GM12878 (cell line): ENCODE results near the gene MLLT3. TPM values are rescaled to one million over a fixed set of nuclear protein-coding genes. Genes with fewer than 3 reads are reported as not detected.

Experiments
- ATAC-seq: fragments of 200-7000 bp; cut with Tn5 transposase; 3 replicates; pipeline ENCODE4 v1.9.1; 2020; ENCODE audit warnings: mild to moderate bottlenecking, moderate library complexity
- BruUV-seq: library from RNA; stranded (reverse); fragments of 400-500 nt; replicated peaks from 2 replicates; lab custom pipeline; 2021; lab: Mats Ljungman, UMichigan
- CTCF ChIA-PET: fragments of 300-600 bp; sonication (Branson Sonifier 250); formaldehyde crosslinking; extraction: SDS; loops from one replicate; lab custom pipeline; 2021; ENCODE audit warnings: inconsistent platforms; lab: Yijun Ruan, JAX
- POLR2A ChIA-PET: fragments of 350-600 bp; formaldehyde crosslinking; extraction: SDS; loops from one replicate; lab custom pipeline; 2021; ENCODE audit warnings: inconsistent platforms; lab: Charles Lee
- RAD21 ChIA-PET: fragments of 300-600 bp; sonication (Branson Sonifier 250); formaldehyde crosslinking; loops from one replicate; lab custom pipeline; 2023; ENCODE audit warnings: antibody characterized with exemption; ENCODE audit not compliant: unreplicated experiment; lab: Charles Lee
- SMC1A ChIA-PET: fragments of 300-600 bp; sonication (Branson Sonifier 250); formaldehyde crosslinking; loops from one replicate; lab custom pipeline; 2023; ENCODE audit not compliant: unreplicated experiment, uncharacterized antibody; lab: Charles Lee
- DNase-seq: peaks from one replicate; pipeline ENCODE4 v3.0.0-alpha.2; 2011; ENCODE audit warnings: low read depth, low spot score
- FAIRE-seq: peaks from 3 replicates; lab custom pipeline; 2011; peaks lifted over from hg19 to GRCh38; lab: Jason Lieb, UNC
- H2AFZ ChIP-seq: 2 replicates; pipeline ENCODE4 v1.6.0; 2011; ENCODE audit warnings: low read depth, low read length, control low read depth; ENCODE audit not compliant: control insufficient read depth
- H3K27ac ChIP-seq: 2 replicates; pipeline ENCODE4 v1.5.1; 2011; ENCODE audit warnings: control low read depth; ENCODE audit not compliant: control insufficient read depth, insufficient read depth
- H3K27me3 ChIP-seq, 2 experiments: replicated peaks in 1 of 2; 2 replicates each; pipeline versions ENCODE4 v1.6.0 to v1.6.1; 2011; ENCODE audit warnings: low read length in 1 of 2; ENCODE audit not compliant: control insufficient read depth in 2 of 2, insufficient read depth in 2 of 2
- H3K36me3 ChIP-seq, 2 experiments: 2 replicates each; pipeline ENCODE4 v1.5.1; 2011; ENCODE audit warnings: low read length in 1 of 2; ENCODE audit not compliant: control insufficient read depth in 2 of 2, insufficient read depth in 2 of 2
- H3K4me1 ChIP-seq: 2 replicates; pipeline ENCODE4 v1.6.1; 2011; ENCODE audit warnings: mild to moderate bottlenecking, low read length, moderate library complexity, mixed read lengths; ENCODE audit not compliant: control insufficient read depth, insufficient read depth
- H3K4me2 ChIP-seq: 2 replicates; pipeline ENCODE4 v1.6.0; 2011; ENCODE audit warnings: control low read depth; ENCODE audit not compliant: control insufficient read depth, insufficient read depth
- H3K4me3 ChIP-seq: fragments of 200-600 bp; sonication (generic); 2 replicates; pipeline ENCODE4 v1.5.1; 2016
- H3K79me2 ChIP-seq: 2 replicates; pipeline ENCODE4 v1.6.0; 2011; ENCODE audit warnings: low read length; ENCODE audit not compliant: control insufficient read depth, insufficient read depth
- H3K9ac ChIP-seq: 2 replicates; pipeline ENCODE4 v1.8.0; 2011; ENCODE audit warnings: low read length, control low read depth, mixed read lengths; ENCODE audit not compliant: control insufficient read depth, insufficient read depth
- H3K9me3 ChIP-seq: replicated peaks from 3 replicates; pipeline ENCODE4 v1.5.1; 2011; ENCODE audit warnings: mild to moderate bottlenecking, low read length; ENCODE audit not compliant: control insufficient read depth, insufficient read depth
- H4K20me1 ChIP-seq: 2 replicates; pipeline ENCODE4 v1.6.0; 2011; ENCODE audit not compliant: control insufficient read depth, insufficient read depth
- CEBPB ChIP-seq, 2 experiments: fragments of 150-350 bp in 1 of 2; IDR thresholded peaks; 2 replicates each; pipeline ENCODE4 v1.6.1; 2012 to 2014; ENCODE audit warnings: low read depth in 2 of 2, low read length in 2 of 2, borderline replicate concordance in 1 of 2, inconsistent platforms in 1 of 2
- DPF2 ChIP-seq: fragments of 450-650 bp; IDR thresholded peaks from 2 replicates; pipeline ENCODE4 v1.6.1; 2017; ENCODE audit warnings: mild to moderate bottlenecking
- EED ChIP-seq: sonication (generic); IDR thresholded peaks from 2 replicates; pipeline ENCODE4 v1.6.1; 2016; ENCODE audit warnings: antibody characterized with exemption, low read depth
- EGR1 ChIP-seq, 2 experiments: IDR thresholded peaks; 1 replicate in 1 of 2; 2 replicates in 1 of 2; pipeline ENCODE4 v1.6.1; 2011 to 2012; ENCODE audit warnings: low read depth in 2 of 2, low read length in 2 of 2, borderline replicate concordance in 1 of 2, mild to moderate bottlenecking in 1 of 2, moderate library complexity in 1 of 2
- RBBP5 ChIP-seq: fragments of 200-600 bp; sonication (generic); conservative IDR thresholded peaks from 2 replicates; pipeline ENCODE4 v1.6.1; 2016
- SMARCA5 ChIP-seq: fragments of 450-650 bp; IDR thresholded peaks from 2 replicates; pipeline ENCODE4 v1.6.1; 2017; ENCODE audit warnings: mild to moderate bottlenecking
- WGBS: methylation state at CpG from one replicate; pipeline ENCODE4 v1.1.6; 2016; ENCODE audit warnings: low lambda C conversion rate; ENCODE audit not compliant: insufficient replicate concordance, insufficient coverage; ENCODE audit errors: missing lambda C conversion rate; 5-methylcytosine and 5-hydroxymethylcytosine counted together
- in situ Hi-C: fragments of 300-500 bp; cut with MboI; formaldehyde crosslinking; loops from 9 replicates; pipeline ENCODE4 v1.14.3; 2018; ENCODE audit warnings: mixed read lengths
- intact Hi-C: fragments of 100-400 bp; cut with micrococcal nuclease; formaldehyde crosslinking; loops from one replicate; pipeline ENCODE4 v1.14.2; 2022; ENCODE audit not compliant: unreplicated experiment
- polyA plus RNA-seq, 11 experiments: library from polyadenylated mRNA; depleted of rRNA in 4 of 11; unstranded in 6 of 11; stranded (reverse) in 5 of 11; fragments of >200 nt; fragmentation: Nextera tagmentation in 4 of 11; fragmentation: Illumina TruSeq in 1 of 11; extraction: Ambion mirVana in 4 of 11; extraction: Trizol in 1 of 11; gene quantifications; 1 replicate in 1 of 11; 2 replicates in 10 of 11; pipeline versions ENCODE4 v1.2.1 to v1.2.3, GENCODE V29; 2011 to 2016; ENCODE audit warnings: inconsistent platforms in 2 of 11, missing spikeins in 2 of 11, low read depth in 1 of 11
- total RNA-seq, 4 experiments: library from RNA; depleted of rRNA in 3 of 4; stranded (reverse); fragments of >200 nt in 3 of 4; fragmentation: Illumina TruSeq in 1 of 4; extraction: Trizol in 1 of 4; gene quantifications; 2 replicates each; pipeline versions ENCODE4 v1.2.1 to v1.2.3, GENCODE V29; 2013 to 2021
- TF ChIP-seq, protein P1 (sequence below): IDR thresholded peaks from 2 replicates; pipeline ENCODE4 v1.6.1; 2012; ENCODE audit warnings: improper control_type of control experiment, low read depth, low read length; ENCODE audit not compliant: insufficient replicate concordance

Gene MLLT3
- total and polyA plus RNA-seq, 10 of the 15 experiments (the other 5 are each of a cell fraction or from before 2014, with no cell fraction given) = 17.7 to 72.3 (median 35.6) TPM

DNA sequence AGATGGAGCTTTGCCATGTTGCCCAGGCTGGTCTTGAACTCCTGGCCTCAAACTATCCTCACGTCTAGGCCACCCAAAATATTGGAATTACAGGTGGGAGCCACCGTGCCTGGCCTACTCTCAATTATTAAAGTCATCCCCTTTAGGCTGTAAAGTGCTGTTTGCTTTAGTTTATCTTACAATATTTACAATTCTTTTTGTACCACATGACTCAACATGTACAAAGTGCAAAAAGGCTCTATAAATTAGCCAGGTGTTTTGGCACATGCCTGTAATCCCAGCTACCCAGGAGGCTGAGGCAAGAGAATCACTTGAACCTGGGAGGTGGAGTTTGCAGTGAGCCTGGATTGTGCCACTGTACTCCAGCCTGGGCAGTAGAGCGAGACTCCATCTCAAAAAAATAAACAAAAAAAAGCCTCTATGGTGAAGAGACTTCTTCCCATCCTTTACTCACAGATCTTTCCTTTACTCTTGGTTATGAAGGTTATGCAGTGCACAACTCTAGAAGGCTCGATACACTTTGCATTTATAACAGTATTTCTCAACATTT, 28.5 kb upstream of the MLLT3 start:
- Histone ChIP-seq H3K79me2 (no peaks in the 10 kb centered on the region), H3K9ac (no peak overlapping the region), H3K4me3 (no peak overlapping the region), H3K9me3 (no peaks in the 10 kb centered on the region), H3K27ac (no peak overlapping the region), H2AFZ (no peak overlapping the region), H3K36me3 (no peaks in the 10 kb centered on the region)
- CTCF ChIA-PET = interaction anchor here (1.3 kb wide), 1 partner anchor 11 kb away, joined by 4 read pairs; no protein-coding TSS in a partner anchor
- FAIRE-seq (no peak), ATAC-seq (no peak)
- in situ Hi-C loops = no loop called here
- SMC1A ChIA-PET = interaction anchor here (1.2 to 5.6 kb wide), 4 partner anchors 9 to 33 kb away, joined by 3 to 50 read pairs (median 12); partner anchors contain the start of gene FOCAD
- BruUV-seq = no TSS peak
- no peak for TF ChIP-seq EGR1 (IDR thresholded peaks at IDR 0.05; ENCODE audit: borderline replicate concordance in 1 of 2, low read depth in 2 of 2, low read length in 2 of 2)
- no peak for TF ChIP-seq RBBP5
- TF ChIP-seq SMARCA5 = no peak
- no peak for TF ChIP-seq EED
- no peak for TF ChIP-seq DPF2
- no peak for TF ChIP-seq CEBPB (IDR thresholded peaks at IDR 0.05; ENCODE audit: borderline replicate concordance in 1 of 2, low read depth in 2 of 2, low read length in 2 of 2)
- TF ChIP-seq, protein P1, sequence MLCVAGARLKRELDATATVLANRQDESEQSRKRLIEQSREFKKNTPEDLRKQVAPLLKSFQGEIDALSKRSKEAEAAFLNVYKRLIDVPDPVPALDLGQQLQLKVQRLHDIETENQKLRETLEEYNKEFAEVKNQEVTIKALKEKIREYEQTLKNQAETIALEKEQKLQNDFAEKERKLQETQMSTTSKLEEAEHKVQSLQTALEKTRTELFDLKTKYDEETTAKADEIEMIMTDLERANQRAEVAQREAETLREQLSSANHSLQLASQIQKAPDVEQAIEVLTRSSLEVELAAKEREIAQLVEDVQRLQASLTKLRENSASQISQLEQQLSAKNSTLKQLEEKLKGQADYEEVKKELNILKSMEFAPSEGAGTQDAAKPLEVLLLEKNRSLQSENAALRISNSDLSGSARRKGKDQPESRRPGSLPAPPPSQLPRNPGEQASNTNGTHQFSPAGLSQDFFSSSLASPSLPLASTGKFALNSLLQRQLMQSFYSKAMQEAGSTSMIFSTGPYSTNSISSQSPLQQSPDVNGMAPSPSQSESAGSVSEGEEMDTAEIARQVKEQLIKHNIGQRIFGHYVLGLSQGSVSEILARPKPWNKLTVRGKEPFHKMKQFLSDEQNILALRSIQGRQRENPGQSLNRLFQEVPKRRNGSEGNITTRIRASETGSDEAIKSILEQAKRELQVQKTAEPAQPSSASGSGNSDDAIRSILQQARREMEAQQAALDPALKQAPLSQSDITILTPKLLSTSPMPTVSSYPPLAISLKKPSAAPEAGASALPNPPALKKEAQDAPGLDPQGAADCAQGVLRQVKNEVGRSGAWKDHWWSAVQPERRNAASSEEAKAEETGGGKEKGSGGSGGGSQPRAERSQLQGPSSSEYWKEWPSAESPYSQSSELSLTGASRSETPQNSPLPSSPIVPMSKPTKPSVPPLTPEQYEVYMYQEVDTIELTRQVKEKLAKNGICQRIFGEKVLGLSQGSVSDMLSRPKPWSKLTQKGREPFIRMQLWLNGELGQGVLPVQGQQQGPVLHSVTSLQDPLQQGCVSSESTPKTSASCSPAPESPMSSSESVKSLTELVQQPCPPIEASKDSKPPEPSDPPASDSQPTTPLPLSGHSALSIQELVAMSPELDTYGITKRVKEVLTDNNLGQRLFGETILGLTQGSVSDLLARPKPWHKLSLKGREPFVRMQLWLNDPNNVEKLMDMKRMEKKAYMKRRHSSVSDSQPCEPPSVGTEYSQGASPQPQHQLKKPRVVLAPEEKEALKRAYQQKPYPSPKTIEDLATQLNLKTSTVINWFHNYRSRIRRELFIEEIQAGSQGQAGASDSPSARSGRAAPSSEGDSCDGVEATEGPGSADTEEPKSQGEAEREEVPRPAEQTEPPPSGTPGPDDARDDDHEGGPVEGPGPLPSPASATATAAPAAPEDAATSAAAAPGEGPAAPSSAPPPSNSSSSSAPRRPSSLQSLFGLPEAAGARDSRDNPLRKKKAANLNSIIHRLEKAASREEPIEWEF = no peak
- TF ChIP-seq, all 136 proteins: peak for 0
- Histone ChIP-seq H3K4me1 (no peaks in the 10 kb centered on the region), H3K4me2 (no peak overlapping the region), H4K20me1 (no peaks in the 10 kb centered on the region), H3K27me3 (no peaks in the 10 kb centered on the region)
- 31% methylated on average over 4 of the region's 4 CpGs for WGBS
- DNase-seq = no peak
- ChIA-PET POLR2A (no interaction called here), RAD21 (interaction anchor here (1.5 to 4.0 kb wide), 2 partner anchors 10 to 22 kb away, joined by 3 to 19 read pairs; no protein-coding TSS in a partner anchor)
- intact Hi-C loops = no loop called here
